ENCODE results near the gene THSD4.

Gene THSD4

DNA sequence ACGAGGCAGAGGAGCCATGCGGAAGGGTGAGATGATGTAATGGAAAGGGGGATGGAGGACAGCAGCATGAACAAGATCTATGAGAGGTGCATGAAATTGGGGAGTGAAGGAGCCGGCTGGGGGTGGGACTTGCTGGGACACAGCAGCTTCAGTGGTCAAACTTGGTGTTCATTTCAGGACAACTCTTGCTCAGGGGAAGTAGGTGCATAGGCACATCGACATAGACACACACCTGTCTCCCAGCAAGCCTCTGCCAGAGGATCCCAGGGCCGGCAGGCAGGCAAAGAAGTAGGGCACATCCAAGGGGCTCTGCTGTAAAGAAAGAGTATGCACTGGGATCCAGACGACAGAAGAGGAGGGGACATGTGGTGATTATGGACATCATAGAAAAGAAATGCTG is 582.0 kb downstream of the THSD4 start:
- no peak for TF ChIP-seq FOXP2 (optimal IDR thresholded peaks at IDR 0.05; ENCODE audit: control extremely low read depth, extremely low read length, insufficient read depth)
- no peak for TF ChIP-seq POLR2AphosphoS5 (IDR thresholded peaks at IDR 0.05; ENCODE audit: borderline replicate concordance, low read depth, low read length)
- TF ChIP-seq EZH2 (IDR thresholded peaks at IDR 0.05), result no peak
- H3K9ac ChIP-seq (ENCODE audit: insufficient read length), result no peak overlapping the region
- no peak for DNase-seq (ENCODE audit: low read depth, low spot score)
- H3K36me3 ChIP-seq (ENCODE audit: insufficient read depth, low read length), result no peaks in the 10 kb centered on the region
- no peaks in the 10 kb centered on the region for H3K9me3 ChIP-seq (ENCODE audit: low read depth, low read length)
- H3K27ac ChIP-seq, result no peak overlapping the region
- H3K4me3 ChIP-seq, result no peak overlapping the region

DNA sequence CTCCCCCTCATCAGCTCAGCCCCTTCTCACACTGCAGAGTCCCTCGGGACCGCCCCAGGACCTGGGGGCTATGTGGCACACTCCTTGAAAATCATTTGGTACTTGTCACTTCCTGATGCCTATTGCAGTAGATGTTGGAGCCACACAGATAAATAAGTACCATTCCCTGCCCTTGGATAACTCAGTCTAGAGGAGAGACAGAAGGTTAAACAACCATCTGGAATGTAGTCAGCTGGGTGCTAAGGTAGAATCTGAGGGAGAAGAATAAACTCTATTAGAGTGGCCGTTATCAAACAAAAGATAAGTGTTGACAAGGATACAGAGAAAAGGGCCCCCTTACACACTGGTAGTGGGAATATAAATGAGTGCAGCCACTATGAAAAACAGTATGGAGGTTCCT is 582.8 kb downstream of the THSD4 start:
- Histone ChIP-seq H3K36me3 (ENCODE audit: insufficient read depth, low read length) (no peaks in the 10 kb centered on the region), H3K27ac (no peak overlapping the region), H3K9ac (ENCODE audit: insufficient read length) (no peak overlapping the region), H3K9me3 (ENCODE audit: low read depth, low read length) (no peaks in the 10 kb centered on the region), H3K4me3 (no peak overlapping the region)
- no peak for DNase-seq (ENCODE audit: low read depth, low spot score)
- TF ChIP-seq FOXP2 (optimal IDR thresholded peaks at IDR 0.05; ENCODE audit: control extremely low read depth, extremely low read length, insufficient read depth), result no peak
- TF ChIP-seq POLR2AphosphoS5 (IDR thresholded peaks at IDR 0.05; ENCODE audit: borderline replicate concordance, low read depth, low read length), result no peak
- TF ChIP-seq EZH2 (IDR thresholded peaks at IDR 0.05), result no peak

DNA sequence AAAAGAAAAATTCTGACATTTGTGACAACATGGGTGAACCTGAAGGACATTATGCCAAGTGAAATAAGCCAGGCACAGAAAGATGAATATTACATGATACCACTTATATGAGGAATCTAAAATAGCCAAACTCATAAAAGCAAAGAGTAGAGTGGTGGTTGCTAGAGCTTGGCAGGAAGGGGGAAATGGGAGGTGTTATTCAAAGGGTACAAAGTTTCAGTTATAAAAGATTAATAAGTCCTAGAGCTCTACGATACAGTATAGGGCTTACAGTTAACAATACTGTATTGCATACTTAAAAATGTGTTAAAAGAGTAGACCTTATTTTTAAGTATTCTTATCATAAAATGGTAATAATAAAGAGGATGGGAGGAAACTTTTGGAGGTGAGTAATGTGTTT is 583.5 kb downstream of the THSD4 start:
- Histone ChIP-seq H3K27ac (no peak overlapping the region), H3K4me3 (no peak overlapping the region), H3K9ac (ENCODE audit: insufficient read length) (no peak overlapping the region), H3K9me3 (ENCODE audit: low read depth, low read length) (no peaks in the 10 kb centered on the region), H3K36me3 (ENCODE audit: insufficient read depth, low read length) (no peaks in the 10 kb centered on the region)
- no peak for DNase-seq (ENCODE audit: low read depth, low spot score)
- TF ChIP-seq FOXP2 (optimal IDR thresholded peaks at IDR 0.05; ENCODE audit: control extremely low read depth, extremely low read length, insufficient read depth) (no peak), POLR2AphosphoS5 (IDR thresholded peaks at IDR 0.05; ENCODE audit: borderline replicate concordance, low read depth, low read length) (no peak), EZH2 (IDR thresholded peaks at IDR 0.05) (no peak)

DNA sequence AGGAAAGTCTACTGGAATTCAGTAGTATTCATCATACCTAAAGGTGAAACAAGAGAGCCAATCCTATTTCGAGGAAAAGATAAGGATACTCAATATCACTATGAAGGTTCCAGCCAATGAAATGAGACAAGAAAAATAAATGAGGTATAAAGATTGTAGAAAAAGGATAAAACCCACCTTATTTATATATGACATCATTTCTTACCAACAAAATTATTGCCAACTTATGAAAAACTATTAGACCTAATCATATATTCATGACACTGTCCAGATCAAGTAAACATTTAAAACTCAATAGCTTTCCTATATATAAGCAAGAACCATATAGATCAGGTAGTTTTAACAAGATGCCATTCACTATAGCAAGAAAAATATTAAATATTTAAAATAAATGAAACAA is 584.7 kb downstream of the THSD4 start:
- Histone ChIP-seq H3K36me3 (ENCODE audit: insufficient read depth, low read length) (no peaks in the 10 kb centered on the region), H3K4me3 (no peak overlapping the region), H3K9ac (ENCODE audit: insufficient read length) (no peak overlapping the region), H3K27ac (no peak overlapping the region), H3K9me3 (ENCODE audit: low read depth, low read length) (no peaks in the 10 kb centered on the region)
- DNase-seq (ENCODE audit: low read depth, low spot score), result no peak
- TF ChIP-seq POLR2AphosphoS5 (IDR thresholded peaks at IDR 0.05; ENCODE audit: borderline replicate concordance, low read depth, low read length), result no peak

DNA sequence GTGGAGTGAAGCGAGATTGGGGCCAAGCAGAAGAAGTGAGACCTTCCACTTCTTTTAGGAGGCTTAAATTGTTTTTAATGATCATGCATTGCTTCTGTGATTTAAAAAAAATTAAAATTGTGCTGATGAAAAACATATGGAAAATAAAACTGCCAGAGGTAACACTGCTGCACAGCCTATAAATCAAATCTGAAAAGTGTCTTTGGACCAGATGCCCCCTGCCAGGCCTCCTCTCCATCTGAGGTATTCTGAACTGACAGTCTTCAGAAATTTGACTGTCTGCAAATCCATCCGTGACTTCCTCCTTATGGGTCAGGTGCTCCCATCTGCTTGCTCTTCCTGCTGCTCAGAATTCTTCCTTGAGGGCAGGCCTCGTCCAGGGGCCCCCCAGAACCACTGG is 586.5 kb downstream of the THSD4 start:
- no peak for TF ChIP-seq FOXP2 (optimal IDR thresholded peaks at IDR 0.05; ENCODE audit: control extremely low read depth, extremely low read length, insufficient read depth)
- TF ChIP-seq EZH2 (IDR thresholded peaks at IDR 0.05), result no peak
- no peak for TF ChIP-seq POLR2AphosphoS5 (IDR thresholded peaks at IDR 0.05; ENCODE audit: borderline replicate concordance, low read depth, low read length)
- DNase-seq (ENCODE audit: low read depth, low spot score), result no peak
- Histone ChIP-seq H3K9ac (ENCODE audit: insufficient read length) (no peak overlapping the region), H3K36me3 (ENCODE audit: insufficient read depth, low read length) (no peaks in the 10 kb centered on the region), H3K27ac (no peak overlapping the region), H3K4me3 (no peak overlapping the region), H3K9me3 (ENCODE audit: low read depth, low read length) (no peaks in the 10 kb centered on the region)

DNA sequence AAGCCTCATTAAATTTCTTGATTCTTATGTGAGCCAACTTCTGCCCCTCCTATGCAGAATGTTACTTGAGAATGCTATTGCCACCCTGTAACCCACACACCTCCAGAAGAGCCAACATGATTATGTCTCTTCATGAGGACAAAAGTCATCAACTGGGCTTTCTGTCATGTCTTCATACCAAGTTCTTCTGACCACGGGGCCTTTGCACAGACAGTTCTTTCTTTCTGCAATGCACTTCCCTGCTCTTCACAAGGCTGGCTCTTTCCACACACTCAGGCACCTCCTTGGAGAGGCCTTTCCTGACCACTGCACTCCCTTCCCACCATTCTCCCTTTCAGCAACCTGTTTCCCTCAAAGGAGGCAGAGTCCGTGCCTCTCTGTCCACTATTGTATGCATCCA is 587.2 kb downstream of the THSD4 start:
- Histone ChIP-seq H3K4me3 (no peak overlapping the region), H3K9ac (ENCODE audit: insufficient read length) (no peak overlapping the region), H3K36me3 (ENCODE audit: insufficient read depth, low read length) (no peaks in the 10 kb centered on the region), H3K9me3 (ENCODE audit: low read depth, low read length) (no peaks in the 10 kb centered on the region), H3K27ac (no peak overlapping the region)
- TF ChIP-seq POLR2AphosphoS5 (IDR thresholded peaks at IDR 0.05; ENCODE audit: borderline replicate concordance, low read depth, low read length), result no peak
- no peak for TF ChIP-seq EZH2 (IDR thresholded peaks at IDR 0.05)
- TF ChIP-seq FOXP2 (optimal IDR thresholded peaks at IDR 0.05; ENCODE audit: control extremely low read depth, extremely low read length, insufficient read depth), result no peak
- no peak for DNase-seq (ENCODE audit: low read depth, low spot score)

DNA sequence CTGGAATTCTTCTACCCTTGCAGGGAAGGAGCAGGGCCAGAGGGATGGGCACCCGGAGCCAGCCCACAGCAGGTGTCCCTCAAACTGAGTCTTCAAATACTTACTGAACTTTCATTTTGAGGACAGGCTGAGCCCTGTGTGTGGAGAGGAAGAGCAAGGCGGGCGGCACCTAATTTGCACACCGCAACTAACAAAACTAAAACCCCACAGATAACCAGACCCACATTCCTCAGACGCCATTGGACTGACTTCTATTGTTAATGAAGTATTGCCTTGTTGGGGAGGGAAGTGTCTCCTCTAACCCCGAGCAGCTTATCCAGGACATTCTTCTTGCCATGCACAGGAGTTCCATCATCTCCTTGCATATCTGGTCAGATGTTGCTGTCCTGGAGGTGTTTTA is 589.9 kb downstream of the THSD4 start:
- TF ChIP-seq FOXP2 (optimal IDR thresholded peaks at IDR 0.05; ENCODE audit: control extremely low read depth, extremely low read length, insufficient read depth) (no peak), EZH2 (IDR thresholded peaks at IDR 0.05) (no peak), POLR2AphosphoS5 (IDR thresholded peaks at IDR 0.05; ENCODE audit: borderline replicate concordance, low read depth, low read length) (no peak)
- no peak for DNase-seq (ENCODE audit: low read depth, low spot score)
- Histone ChIP-seq H3K9me3 (ENCODE audit: low read depth, low read length) (no peaks in the 10 kb centered on the region), H3K36me3 (ENCODE audit: insufficient read depth, low read length) (no peaks in the 10 kb centered on the region), H3K4me3 (no peak overlapping the region), H3K27ac (no peak overlapping the region), H3K9ac (ENCODE audit: insufficient read length) (no peak overlapping the region)

DNA sequence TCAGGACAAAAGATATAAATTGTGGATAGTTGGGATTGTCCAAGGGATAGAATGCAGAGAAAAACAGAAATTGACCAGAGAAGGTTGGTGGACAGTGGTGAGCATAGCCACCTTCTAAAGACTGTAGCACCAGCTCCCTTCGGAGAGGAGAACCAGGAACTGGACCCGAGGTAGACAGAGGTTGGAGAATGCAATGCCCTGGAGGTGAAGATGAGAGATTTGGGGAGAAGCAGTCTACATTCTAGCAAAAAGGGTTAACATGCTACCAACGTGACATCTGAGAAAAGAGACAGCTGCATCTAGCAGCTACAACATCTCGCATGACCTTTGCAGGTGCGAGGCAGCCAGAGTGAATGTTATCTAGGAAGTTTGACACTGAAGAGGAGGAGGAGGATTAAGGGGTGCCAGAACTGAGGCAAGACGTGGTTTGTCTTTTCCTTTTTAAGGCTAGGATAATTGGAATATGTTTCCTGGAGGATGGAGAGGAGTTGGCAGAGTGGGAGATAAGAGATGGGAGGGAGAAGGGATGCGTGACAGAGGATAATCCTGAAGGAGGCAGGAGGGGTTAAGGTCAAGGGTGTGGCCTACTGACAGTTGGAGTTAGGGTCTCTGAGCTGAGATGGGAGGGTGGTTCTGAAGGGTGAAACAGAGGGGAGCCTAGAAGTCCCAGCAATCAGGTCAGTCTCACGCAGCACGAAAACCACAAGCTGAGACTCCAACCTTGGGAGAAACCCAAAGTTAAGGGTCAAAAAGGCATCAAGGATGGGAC is 591.4 kb downstream of the THSD4 start:
- H3K9me3 ChIP-seq (ENCODE audit: low read depth, low read length), result no peaks in the 10 kb centered on the region
- H3K9ac ChIP-seq (ENCODE audit: insufficient read length), result no peak overlapping the region
- no peak overlapping the region for H3K4me3 ChIP-seq
- no peaks in the 10 kb centered on the region for H3K36me3 ChIP-seq (ENCODE audit: insufficient read depth, low read length)
- no peak for DNase-seq (ENCODE audit: low read depth, low spot score)
- no peak overlapping the region for H3K27ac ChIP-seq
- TF ChIP-seq EZH2 (IDR thresholded peaks at IDR 0.05) (no peak), FOXP2 (optimal IDR thresholded peaks at IDR 0.05; ENCODE audit: control extremely low read depth, extremely low read length, insufficient read depth) (no peak), POLR2AphosphoS5 (IDR thresholded peaks at IDR 0.05; ENCODE audit: borderline replicate concordance, low read depth, low read length) (no peak)

All from SK-N-MC (cell line).